K562 (cell line): ENCODE measurements around the gene TENT4A. TPM values are rescaled to one million over a fixed set of nuclear protein-coding genes. Genes with fewer than 3 reads are reported as not detected.

Experiments used
- ATAC-seq: fragments of 200-7000 bp; cut with Tn5 transposase; 3 replicates; pipeline ENCODE4 v1.9.1; 2020; ENCODE audit warnings: moderate library complexity
- BruUV-seq: library from RNA; stranded (reverse); fragments of 400-500 nt; replicated peaks from 2 replicates; lab custom pipeline; 2021; lab: Mats Ljungman, UMichigan
- CTCF ChIA-PET: fragments of 300-600 bp; formaldehyde crosslinking; extraction: SDS; loops from one replicate; lab custom pipeline; 2021; ENCODE audit warnings: low intra/inter-chr PET ratio; lab: Yijun Ruan, JAX
- POLR2A ChIA-PET: fragments of 300-600, 350-650 bp; sonication (Branson Sonifier 250); formaldehyde crosslinking; extraction: SDS; loops from one replicate; lab custom pipeline; 2021; ENCODE audit warnings: antibody characterized with exemption, inconsistent platforms; lab: Yijun Ruan, JAX
- DNase-seq, 4 experiments: peaks; one replicate each; pipeline versions ENCODE4 v3.0.0 to v3.0.0-alpha.2; 2011 to 2018; ENCODE audit warnings: low spot score in 3 of 4, mixed read lengths in 3 of 4; ENCODE audit errors: extremely low read depth in 1 of 4
- FAIRE-seq: peaks from 2 replicates; lab custom pipeline; 2011; peaks lifted over from hg19 to GRCh38; lab: Jason Lieb, UNC
- H2AFZ ChIP-seq: 2 replicates; pipeline ENCODE4 v1.6.0; 2011; ENCODE audit warnings: low read depth, low read length, control low read depth, inconsistent platforms
- H3K27ac ChIP-seq: fragments of 200-600 bp; 3 replicates; pipeline ENCODE4 v1.8.0; 2011; ENCODE audit warnings: low read depth, mild to moderate bottlenecking, control low read depth, inconsistent platforms, low read length, moderate library complexity, mixed read lengths; ENCODE audit errors: extremely low read depth
- H3K27me3 ChIP-seq, 2 experiments: fragments of 300-600 bp in 1 of 2; 2 replicates in 1 of 2; 3 replicates in 1 of 2; pipeline versions ENCODE4 v1.6.0 to v1.8.0; 2011; ENCODE audit warnings: inconsistent platforms in 2 of 2, low read length in 2 of 2, mild to moderate bottlenecking in 1 of 2, mixed read lengths in 1 of 2, moderate library complexity in 1 of 2; ENCODE audit not compliant: control insufficient read depth in 2 of 2, insufficient read depth in 2 of 2
- H3K36me3 ChIP-seq: fragments of 300-600 bp; 3 replicates; pipeline ENCODE4 v1.8.0; 2011; ENCODE audit warnings: mild to moderate bottlenecking, low read length, inconsistent platforms; ENCODE audit not compliant: control insufficient read depth, insufficient read depth
- H3K4me1 ChIP-seq, 2 experiments: fragments of 200-600 bp in 1 of 2; replicated peaks in 1 of 2; 2 replicates in 1 of 2; 3 replicates in 1 of 2; pipeline versions ENCODE4 v1.5.1 to v1.8.0; 2011; ENCODE audit warnings: inconsistent platforms in 2 of 2, low read length in 2 of 2, mild to moderate bottlenecking in 1 of 2, mixed read lengths in 1 of 2, moderate library complexity in 1 of 2; ENCODE audit not compliant: control insufficient read depth in 2 of 2, insufficient read depth in 2 of 2
- H3K4me2 ChIP-seq: 2 replicates; pipeline ENCODE4 v1.6.1; 2011; ENCODE audit warnings: low read length, control low read depth, inconsistent platforms, mixed read lengths; ENCODE audit not compliant: insufficient read depth
- H3K4me3 ChIP-seq: fragments of 200-600 bp; sonication (generic), shearing (Covaris generic); 2 replicates; pipeline ENCODE4 v1.5.1; 2016; ENCODE audit warnings: control low read depth, inconsistent platforms
- H3K79me2 ChIP-seq: fragments of 200-600 bp; 3 replicates; pipeline ENCODE4 v1.8.0; 2011; ENCODE audit warnings: low read length, inconsistent platforms; ENCODE audit not compliant: control insufficient read depth, insufficient read depth
- H3K9ac ChIP-seq, 2 experiments: 2 replicates each; pipeline versions ENCODE4 v1.6.0 to v1.6.1; 2011; ENCODE audit warnings: low read depth in 2 of 2, low read length in 2 of 2, control low read depth in 1 of 2, inconsistent platforms in 1 of 2, mild to moderate bottlenecking in 1 of 2, mixed read lengths in 1 of 2; ENCODE audit not compliant: insufficient read depth in 1 of 2
- H3K9me1 ChIP-seq: one replicate; pipeline ENCODE4 v1.6.0; 2011; ENCODE audit warnings: inconsistent platforms, mild to moderate bottlenecking, low read length, moderate library complexity; ENCODE audit not compliant: control insufficient read depth, insufficient read depth
- H3K9me3 ChIP-seq: replicated peaks from 2 replicates; pipeline ENCODE4 v1.5.1; 2011; ENCODE audit warnings: low read depth, low read length, inconsistent platforms; ENCODE audit not compliant: control insufficient read depth, insufficient read depth
- H4K20me1 ChIP-seq: replicated peaks from 2 replicates; pipeline ENCODE4 v1.6.1; 2011; ENCODE audit warnings: low read length, inconsistent platforms, mixed read lengths; ENCODE audit not compliant: control insufficient read depth, insufficient read depth
- ATF3 ChIP-seq, 2 experiments: fragments of 450-650 bp in 1 of 2; sonication (generic) in 1 of 2; formaldehyde crosslinking in 1 of 2; IDR thresholded peaks in 1 of 2; conservative IDR thresholded peaks in 1 of 2; 2 replicates each; pipeline versions ENCODE4 v1.6.1 to v1.8.1; 2016 to 2023; ENCODE audit warnings: mild to moderate bottlenecking in 2 of 2, moderate library complexity in 2 of 2, inconsistent platforms in 1 of 2, missing genetic modification reagents in 1 of 2
- CBFA2T2 ChIP-seq: fragments of 450-650 bp; conservative IDR thresholded peaks from 2 replicates; pipeline ENCODE4 v1.6.1; 2017; ENCODE audit warnings: mild to moderate bottlenecking
- E2F3 ChIP-seq: fragments of 250-450 bp; sonication (Bioruptor Pico); IDR thresholded peaks from 2 replicates; pipeline ENCODE4 v1.4.0; 2020; ENCODE audit warnings: mild to moderate bottlenecking
- E2F6 ChIP-seq, 2 experiments: IDR thresholded peaks; 2 replicates each; pipeline ENCODE4 v1.6.1; 2011; ENCODE audit warnings: borderline replicate concordance in 1 of 2, control low read depth in 1 of 2, low read depth in 1 of 2, low read length in 1 of 2, mild to moderate bottlenecking in 1 of 2, mixed read lengths in 1 of 2, moderate library complexity in 1 of 2; ENCODE audit not compliant: insufficient read depth in 1 of 2, insufficient read length in 1 of 2, poor library complexity in 1 of 2, severe bottlenecking in 1 of 2; ENCODE audit errors: extremely low read depth in 1 of 2
- GTF2A2 ChIP-seq: IDR thresholded peaks from 2 replicates; pipeline ENCODE4 v1.6.1; 2016; ENCODE audit warnings: mild to moderate bottlenecking, missing genetic modification characterization, missing compliant biosample characterization
- HNRNPLL ChIP-seq: fragments of 200-400 bp; formaldehyde crosslinking; IDR thresholded peaks from 2 replicates; pipeline ENCODE4 v1.6.1; 2017; ENCODE audit warnings: low read length, low read depth, mild to moderate bottlenecking; ENCODE audit not compliant: poor library complexity, severe bottlenecking
- KDM5B ChIP-seq: fragments of 200-600 bp; sonication (generic); IDR thresholded peaks from 2 replicates; pipeline ENCODE4 v1.6.1; 2012; ENCODE audit warnings: low read depth, mild to moderate bottlenecking, moderate library complexity, low read length, control low read depth, inconsistent platforms; ENCODE audit not compliant: insufficient replicate concordance
- POLR2H ChIP-seq: IDR thresholded peaks from 2 replicates; pipeline ENCODE4 v1.6.1; 2016; ENCODE audit warnings: missing genetic modification characterization, low read depth, mild to moderate bottlenecking, control low read depth, missing compliant biosample characterization, moderate library complexity
- POLR3A ChIP-seq: IDR thresholded peaks from 2 replicates; pipeline ENCODE4 v1.6.1; 2011; ENCODE audit warnings: borderline replicate concordance, mild to moderate bottlenecking, moderate library complexity; ENCODE audit not compliant: insufficient read length, insufficient read depth; ENCODE audit errors: extremely low read depth
- RBM14 ChIP-seq: fragments of 200-400 bp; formaldehyde crosslinking; IDR thresholded peaks from 2 replicates; pipeline ENCODE4 v1.6.1; 2018; ENCODE audit warnings: low read depth, mild to moderate bottlenecking, low read length, moderate library complexity, borderline replicate concordance; ENCODE audit not compliant: insufficient read depth
- SOX6 ChIP-seq: fragments of 450-650 bp; IDR thresholded peaks from 2 replicates; pipeline ENCODE4 v1.6.1; 2014; ENCODE audit warnings: mild to moderate bottlenecking
- ZNF165 ChIP-seq: fragments of 250-450 bp; sonication (Bioruptor Pico); IDR thresholded peaks from 2 replicates; pipeline ENCODE4 v1.4.0; 2020; ENCODE audit warnings: borderline replicate concordance
- ZNF354B ChIP-seq: fragments of 250-450 bp; sonication (Bioruptor Pico); IDR thresholded peaks from 2 replicates; pipeline ENCODE4 v1.4.0; 2020
- ZNF583 ChIP-seq: fragments of 250-450 bp; sonication (Bioruptor Pico); IDR thresholded peaks from 2 replicates; pipeline ENCODE4 v1.4.0; 2020
- ZNF830 ChIP-seq: fragments of 250-450 bp; sonication (Bioruptor Pico); IDR thresholded peaks from 2 replicates; pipeline ENCODE4 v1.5.0; 2021; ENCODE audit warnings: mild to moderate bottlenecking
- WGBS: fragments of 100-300 bp; shearing (Covaris generic); methylation state at CpG from one replicate; pipeline ENCODE4 v1.1.6; 2016; ENCODE audit warnings: low coverage, mixed read lengths; ENCODE audit not compliant: insufficient coverage; ENCODE audit errors: missing lambda C conversion rate; 5-methylcytosine and 5-hydroxymethylcytosine counted together
- in situ Hi-C: fragments of 300-500 bp; cut with MboI; formaldehyde crosslinking; loops from 4 replicates; pipeline ENCODE4 v1.15.0; 2018; ENCODE audit warnings: inconsistent platforms, mixed read lengths
- intact Hi-C: fragments of 100-400 bp; cut with micrococcal nuclease; formaldehyde crosslinking; loops from 2 replicates; pipeline ENCODE4 v1.14.2; 2022
- polyA plus RNA-seq, 8 experiments: library from polyadenylated mRNA; depleted of rRNA in 4 of 8; stranded (reverse) in 5 of 8; unstranded in 3 of 8; fragments of >200 nt; fragmentation: Nextera tagmentation in 2 of 8; fragmentation: Illumina TruSeq in 1 of 8; extraction: Ambion mirVana in 2 of 8; extraction: Trizol in 1 of 8; gene quantifications; 2 replicates each; pipeline versions ENCODE4 v1.2.1 to v1.2.3, GENCODE V29; 2011 to 2014; ENCODE audit warnings: inconsistent platforms in 1 of 8, missing spikeins in 1 of 8
- total RNA-seq, 7 experiments: library from RNA; depleted of rRNA in 6 of 7; stranded (reverse); fragments of >200 nt in 6 of 7; fragmentation: Illumina TruSeq in 2 of 7; extraction: Trizol in 2 of 7; gene quantifications; 2 replicates each; pipeline versions ENCODE4 v1.2.1 to v1.2.3, GENCODE V29; 2011 to 2021; ENCODE audit warnings: low replicate concordance in 1 of 7

Gene TENT4A
- total and polyA plus RNA-seq, 9 of the 15 experiments (the other 6 are each of a cell fraction or from before 2014, with no cell fraction given), result 1.3 to 27.3 (median 13.0) TPM

DNA sequence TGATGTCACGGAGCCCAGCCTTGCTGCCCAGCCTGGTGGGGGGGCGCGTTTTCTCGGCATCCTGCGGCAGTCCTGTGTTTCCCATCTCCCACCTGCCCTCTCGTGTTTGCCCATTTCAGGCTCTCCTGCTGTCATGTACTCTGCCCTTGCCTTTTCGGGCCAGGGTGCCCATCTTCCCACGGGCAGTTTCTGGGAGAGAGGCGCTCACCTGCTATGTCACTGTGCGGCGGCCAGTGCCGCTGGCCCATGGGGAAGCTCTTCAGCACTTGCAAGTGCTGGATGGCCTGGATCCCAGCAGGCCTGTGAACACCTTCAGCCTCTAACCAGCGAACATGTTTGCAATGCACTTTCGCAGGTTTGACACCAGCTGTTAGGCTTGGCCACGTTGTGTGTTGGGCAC is 46.5 kb upstream of the TENT4A start:
- Histone ChIP-seq H3K4me3 (no peak overlapping the region), H3K9me1 (no peaks in the 10 kb centered on the region), H3K27me3 (no peaks in the 10 kb centered on the region), H3K79me2 (no peaks in the 10 kb centered on the region), H2AFZ (no peak overlapping the region)
- DNase-seq, result no peak
- 87% methylated on average over 15 of the region's 15 CpGs for WGBS
- CTCF ChIA-PET, result no interaction called here
- intact Hi-C loops, result no loop called here
- TF ChIP-seq ZNF583 (no peak), SOX6 (no peak), ZNF165 (no peak), CBFA2T2 (no peak), RBM14 (no peak)
- TF ChIP-seq, all 486 proteins: peak for 0
- H3K36me3 ChIP-seq, result 0 out of 3 replicates have a peak, but pooled peaks cover 3% of the 10 kb centered on the region
- POLR2A ChIA-PET, result interaction anchor here (0.5 kb wide), 1 partner anchor 58 kb away, joined by 3 read pairs; no protein-coding TSS in a partner anchor
- no peak overlapping the region for H3K4me2 ChIP-seq
- FAIRE-seq (no peak), ATAC-seq (no peak)
- no peaks in the 10 kb centered on the region for H3K9me3 ChIP-seq
- H3K27ac ChIP-seq, result no peak overlapping the region
- in situ Hi-C loops, result no loop called here
- no peak overlapping the region; a peak in 1 of 4 replicates for H3K9ac ChIP-seq
- no peaks in the 10 kb centered on the region for H4K20me1 ChIP-seq
- BruUV-seq, result no TSS peak
- no peaks in the 10 kb centered on the region; a peak in 1 of 5 replicates for H3K4me1 ChIP-seq

DNA sequence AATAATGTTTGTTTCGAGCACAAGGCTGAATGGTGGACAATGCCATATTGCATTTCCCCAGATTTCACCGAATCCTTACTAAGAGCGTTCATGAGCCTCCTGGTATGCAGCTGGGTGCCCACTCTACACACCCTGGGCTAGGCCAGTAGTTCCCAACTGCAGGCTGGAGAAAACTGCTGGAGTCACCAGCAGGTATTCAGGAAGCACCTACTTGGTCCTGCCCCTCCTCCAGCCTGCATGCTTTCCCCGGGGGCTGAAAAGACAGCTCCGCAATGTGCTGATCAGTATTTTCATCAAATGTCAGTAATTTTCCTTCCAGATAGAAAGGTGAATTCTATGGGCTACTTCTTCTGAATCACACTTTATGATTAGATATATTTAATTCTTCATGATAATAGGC is 45.6 kb upstream of the TENT4A start:
- H3K79me2 ChIP-seq, result no peaks in the 10 kb centered on the region
- POLR2A ChIA-PET, result interaction anchor here (0.6 kb wide), 1 partner anchor 9 kb away, joined by 3 read pairs; no protein-coding TSS in a partner anchor
- H2AFZ ChIP-seq, result no peak overlapping the region
- no peaks in the 10 kb centered on the region for H3K9me3 ChIP-seq
- H3K27me3 ChIP-seq, result no peaks in the 10 kb centered on the region
- ATAC-seq (no peak), DNase-seq (no peak), FAIRE-seq (no peak)
- BruUV-seq, result no TSS peak
- no peak overlapping the region for H3K4me3 ChIP-seq
- H4K20me1 ChIP-seq, result no peaks in the 10 kb centered on the region
- H3K4me1 ChIP-seq, result no peaks in the 10 kb centered on the region; a peak in 1 of 5 replicates
- no peak overlapping the region for H3K9ac ChIP-seq
- intact Hi-C loops (no loop called here), in situ Hi-C loops (no loop called here)
- TF ChIP-seq ZNF354B (CRISPR knock-in tag) (no peak), GTF2A2 (no peak), ATF3 (IDR thresholded peaks at IDR 0.05) (no peak), ATF3 (CRISPR knock-in tag; conservative IDR thresholded peaks at IDR 0.05) (no peak), E2F6 (IDR thresholded peaks at IDR 0.05; ENCODE audit: borderline replicate concordance in 1 of 2, extremely low read depth in 1 of 2, insufficient read depth in 1 of 2, insufficient read length in 1 of 2, low read depth in 1 of 2, low read length in 1 of 2, poor library complexity in 1 of 2, severe bottlenecking in 1 of 2) (no peak), KDM5B (no peak), ZNF830 (CRISPR knock-in tag) (no peak), POLR3A (no peak), HNRNPLL (no peak), E2F3 (CRISPR knock-in tag) (no peak), POLR2H (no peak)
- no peak overlapping the region for H3K27ac ChIP-seq
- 93% methylated on average over 5 of the region's 5 CpGs for WGBS
- no peak overlapping the region for H3K4me2 ChIP-seq
- 0 out of 3 replicates have a peak, but pooled peaks cover 3% of the 10 kb centered on the region for H3K36me3 ChIP-seq
- CTCF ChIA-PET, result no interaction called here
- no peaks in the 10 kb centered on the region for H3K9me1 ChIP-seq
